GM18951 (cell line): ENCODE data around the gene AUTS2.

ENCODE experiments used
- POLR2A ChIP-seq: IDR thresholded peaks from 4 replicates; pipeline ENCODE4 v1.6.1; 2011; ENCODE audit warnings: mild to moderate bottlenecking; ENCODE audit not compliant: insufficient read length, insufficient read depth; ENCODE audit errors: extremely low read depth
- in situ Hi-C: fragments of 300-500 bp; cut with MboI; formaldehyde crosslinking; loops from one replicate; pipeline ENCODE4 v1.12.0; 2022; ENCODE audit warnings: low sequenced_read_pairs, mixed read lengths, inconsistent platforms; ENCODE audit not compliant: unreplicated experiment

AUTS2 gene

GRCh38 chr7:70377957-70378356 lies 779.7 kb downstream of the AUTS2 start:
- TF ChIP-seq POLR2A = no peak
- in situ Hi-C loops = no loop called here

- in situ Hi-C loops = no loop called here
- no peak for TF ChIP-seq POLR2A
These were observed 780.9 kb downstream of the AUTS2 start for GRCh38 chr7:70379210-70379609.

- no peak for TF ChIP-seq POLR2A
- in situ Hi-C loops = no loop called here
These were observed 782.2 kb downstream of the AUTS2 start for GRCh38 chr7:70380421-70381015.

GRCh38 chr7:70383066-70383782 lies 784.9 kb downstream of the AUTS2 start:
- in situ Hi-C loops = no loop called here
- no peak for TF ChIP-seq POLR2A

- TF ChIP-seq POLR2A = no peak
- in situ Hi-C loops = no loop called here
These were observed 785.7 kb downstream of the AUTS2 start for GRCh38 chr7:70384024-70384423.

- TF ChIP-seq POLR2A = no peak
- in situ Hi-C loops = no loop called here
These were observed 786.6 kb downstream of the AUTS2 start for GRCh38 chr7:70384891-70385290.

- in situ Hi-C loops = no loop called here
- no peak for TF ChIP-seq POLR2A
These were observed 788.9 kb downstream of the AUTS2 start for GRCh38 chr7:70387217-70387616.

GRCh38 chr7:70389531-70390151 lies 791.4 kb downstream of the AUTS2 start:
- in situ Hi-C loops = no loop called here
- no peak for TF ChIP-seq POLR2A

- TF ChIP-seq POLR2A = no peak
- in situ Hi-C loops = no loop called here
These were observed 792.0 kb downstream of the AUTS2 start for GRCh38 chr7:70390251-70390650.

- in situ Hi-C loops = no loop called here
- no peak for TF ChIP-seq POLR2A
These were observed 794.1 kb downstream of the AUTS2 start for GRCh38 chr7:70392256-70392876.

- TF ChIP-seq POLR2A = no peak
- in situ Hi-C loops = no loop called here
These were observed 794.7 kb downstream of the AUTS2 start for GRCh38 chr7:70392877-70393435.

GRCh38 chr7:70393956-70394355 lies 795.7 kb downstream of the AUTS2 start:
- no peak for TF ChIP-seq POLR2A
- in situ Hi-C loops = no loop called here

- TF ChIP-seq POLR2A = no peak
- in situ Hi-C loops = no loop called here
These were observed 802.6 kb downstream of the AUTS2 start for GRCh38 chr7:70400829-70401380.
